Measurements from ENCODE around the gene CEP128. TPM values are rescaled to one million over a fixed set of nuclear protein-coding genes. Genes with fewer than 3 reads are reported as not detected.

Gene CEP128
- total RNA-seq, 4 donors from 2014 or later: 1.3 to 29.8 (median 11.9) TPM

DNA sequence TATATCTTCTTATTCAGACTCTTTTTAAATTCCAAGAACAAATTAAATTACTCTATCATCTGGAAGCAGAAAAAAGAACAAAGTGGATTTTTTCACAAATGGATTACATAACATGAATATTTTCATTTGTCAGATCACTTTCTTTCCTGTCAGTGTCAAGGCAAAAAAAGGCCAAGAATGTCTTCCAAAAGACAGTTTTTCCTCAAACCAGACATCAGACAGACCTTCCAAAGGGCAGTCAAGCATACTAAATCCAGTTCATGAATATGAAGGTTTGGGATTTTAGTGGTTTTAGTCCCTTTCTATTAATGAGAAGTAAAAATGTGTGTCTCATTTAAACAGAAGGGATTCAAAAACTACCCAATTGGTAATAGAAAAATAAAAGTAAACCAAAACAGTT is 336.0 kb downstream of the CEP128 start:
- intact Hi-C loops (cut with DNase I; ENCODE audit: low total_unique reads): no loop called here
- no peak overlapping the region for H3K27ac ChIP-seq
- no peak overlapping the region for H3K4me3 ChIP-seq
- no peaks in the 10 kb centered on the region for H3K9me3 ChIP-seq
- no peak for DNase-seq
- H3K4me1 ChIP-seq: no peaks in the 10 kb centered on the region
- H3K36me3 ChIP-seq: no peaks in the 10 kb centered on the region
- no peaks in the 10 kb centered on the region for H3K27me3 ChIP-seq
- TF ChIP-seq, protein P1, sequence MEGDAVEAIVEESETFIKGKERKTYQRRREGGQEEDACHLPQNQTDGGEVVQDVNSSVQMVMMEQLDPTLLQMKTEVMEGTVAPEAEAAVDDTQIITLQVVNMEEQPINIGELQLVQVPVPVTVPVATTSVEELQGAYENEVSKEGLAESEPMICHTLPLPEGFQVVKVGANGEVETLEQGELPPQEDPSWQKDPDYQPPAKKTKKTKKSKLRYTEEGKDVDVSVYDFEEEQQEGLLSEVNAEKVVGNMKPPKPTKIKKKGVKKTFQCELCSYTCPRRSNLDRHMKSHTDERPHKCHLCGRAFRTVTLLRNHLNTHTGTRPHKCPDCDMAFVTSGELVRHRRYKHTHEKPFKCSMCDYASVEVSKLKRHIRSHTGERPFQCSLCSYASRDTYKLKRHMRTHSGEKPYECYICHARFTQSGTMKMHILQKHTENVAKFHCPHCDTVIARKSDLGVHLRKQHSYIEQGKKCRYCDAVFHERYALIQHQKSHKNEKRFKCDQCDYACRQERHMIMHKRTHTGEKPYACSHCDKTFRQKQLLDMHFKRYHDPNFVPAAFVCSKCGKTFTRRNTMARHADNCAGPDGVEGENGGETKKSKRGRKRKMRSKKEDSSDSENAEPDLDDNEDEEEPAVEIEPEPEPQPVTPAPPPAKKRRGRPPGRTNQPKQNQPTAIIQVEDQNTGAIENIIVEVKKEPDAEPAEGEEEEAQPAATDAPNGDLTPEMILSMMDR (IDR thresholded peaks at IDR 0.05): no peak

DNA sequence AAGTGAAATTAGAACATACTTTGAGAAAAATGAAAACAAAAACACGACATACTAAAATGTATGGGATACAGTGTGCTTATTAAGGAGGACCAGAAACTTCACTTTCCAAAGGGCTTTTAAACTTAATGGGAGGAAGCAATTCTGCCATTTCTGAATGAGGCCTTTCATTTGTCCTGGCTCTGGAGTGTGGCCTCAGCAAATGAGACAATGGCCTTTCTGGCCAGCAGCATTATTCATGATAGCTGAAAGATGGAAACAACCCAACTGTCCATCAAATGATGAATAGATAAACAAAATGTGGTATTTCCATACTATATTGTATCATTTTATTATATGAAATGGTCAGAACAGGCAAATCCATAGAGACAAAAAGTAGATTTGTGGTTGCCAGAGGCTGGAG is 338.6 kb downstream of the CEP128 start:
- Histone ChIP-seq H3K4me1 (no peaks in the 10 kb centered on the region), H3K27ac (no peak overlapping the region), H3K36me3 (no peaks in the 10 kb centered on the region), H3K4me3 (no peak overlapping the region), H3K9me3 (no peaks in the 10 kb centered on the region), H3K27me3 (no peaks in the 10 kb centered on the region)
- no peak for DNase-seq
- TF ChIP-seq, protein P1 (IDR thresholded peaks at IDR 0.05): no peak
- no peak for TF ChIP-seq POLR2A (IDR thresholded peaks at IDR 0.05)
- intact Hi-C loops (cut with DNase I; ENCODE audit: low total_unique reads): no loop called here

DNA sequence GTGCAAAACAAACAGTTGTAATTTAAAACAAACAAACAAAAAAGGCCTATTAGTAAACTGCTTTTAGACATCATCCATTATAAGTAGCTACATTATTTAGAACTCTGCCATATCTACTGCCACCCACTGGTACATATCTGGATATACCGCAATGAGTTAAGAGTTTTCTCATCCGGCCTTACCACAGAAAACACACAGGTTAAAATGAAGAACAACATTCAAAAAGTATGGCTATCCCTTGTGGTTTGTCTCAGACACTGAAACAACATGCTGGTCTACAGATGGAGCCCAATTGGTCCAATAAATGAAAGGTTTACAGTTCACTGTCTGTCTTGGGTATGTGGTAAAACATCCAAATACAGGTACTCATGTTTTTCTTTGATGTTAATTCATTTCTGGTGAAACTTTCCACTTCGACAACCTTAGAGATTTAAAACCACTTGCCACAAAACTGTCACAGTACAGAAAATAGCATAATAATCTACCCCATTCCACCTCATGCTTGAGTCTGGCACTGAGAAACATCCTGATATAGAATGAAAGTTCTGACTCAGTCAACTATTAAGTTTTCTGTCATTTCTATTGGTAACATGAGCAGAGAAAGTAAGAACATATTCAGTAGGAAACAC is 354.3 kb downstream of the CEP128 start:
- H3K27me3 ChIP-seq: no peaks in the 10 kb centered on the region
- intact Hi-C loops (cut with DNase I; ENCODE audit: low total_unique reads): no loop called here
- DNase-seq: no peak
- H3K9me3 ChIP-seq: peaks cover 0 to 3% of the 10 kb centered on the region in 2 donors
- no peaks in the 10 kb centered on the region for H3K36me3 ChIP-seq
- no peak overlapping the region for H3K4me3 ChIP-seq
- no peak overlapping the region for H3K27ac ChIP-seq
- TF ChIP-seq POLR2A (IDR thresholded peaks at IDR 0.05): no peak
- TF ChIP-seq, protein P1 (IDR thresholded peaks at IDR 0.05): no peak
- no peaks in the 10 kb centered on the region for H3K4me1 ChIP-seq

DNA sequence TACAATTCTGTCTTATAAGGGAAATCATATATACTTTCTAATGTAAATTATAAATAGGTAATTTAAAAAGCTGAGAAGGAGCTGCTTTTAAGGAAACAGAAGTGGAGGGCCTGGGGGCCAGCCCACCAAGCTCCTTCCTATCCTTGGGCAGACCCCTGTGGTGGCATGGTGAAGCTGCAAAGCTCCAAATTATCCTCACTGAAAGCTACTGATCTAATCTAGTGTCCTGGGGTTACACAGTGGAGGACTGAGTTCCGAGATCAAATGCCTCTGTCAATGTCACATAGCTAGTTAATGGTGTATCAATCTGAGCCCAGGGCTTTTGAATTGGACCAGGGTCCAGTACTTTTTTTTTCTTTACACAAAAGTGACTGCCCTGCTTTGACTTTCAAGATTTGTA is 355.4 kb downstream of the CEP128 start:
- intact Hi-C loops (cut with DNase I; ENCODE audit: low total_unique reads): no loop called here
- Histone ChIP-seq H3K27me3 (no peaks in the 10 kb centered on the region), H3K4me3 (no peak overlapping the region), H3K4me1 (no peaks in the 10 kb centered on the region), H3K9me3 (peaks cover 0 to 3% of the 10 kb centered on the region in 2 donors), H3K36me3 (no peaks in the 10 kb centered on the region), H3K27ac (no peak overlapping the region)
- no peak for DNase-seq
- TF ChIP-seq POLR2A (IDR thresholded peaks at IDR 0.05): no peak
- TF ChIP-seq, protein P1 (IDR thresholded peaks at IDR 0.05): no peak

DNA sequence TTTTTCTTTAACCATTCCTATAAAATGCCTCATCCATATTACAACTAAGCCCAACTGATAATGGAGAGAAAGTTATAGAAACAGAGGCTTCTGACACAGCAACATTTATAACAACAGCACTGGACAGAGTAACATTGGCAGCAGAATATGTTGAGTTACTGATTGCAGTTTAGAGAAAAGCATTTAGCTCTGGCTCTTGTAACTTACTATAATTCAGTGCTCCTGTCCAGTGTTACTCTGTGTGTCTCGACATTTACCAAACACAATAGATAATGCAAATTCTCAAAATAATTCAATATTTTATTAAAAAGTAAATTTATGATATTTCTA is 356.1 kb downstream of the CEP128 start:
- TF ChIP-seq POLR2A (IDR thresholded peaks at IDR 0.05): no peak
- TF ChIP-seq, protein P1 (IDR thresholded peaks at IDR 0.05): no peak
- DNase-seq: no peak

More for the DNA sequence above, 356.1 kb downstream of the CEP128 start:
- H3K4me1 ChIP-seq: no peaks in the 10 kb centered on the region
- no peaks in the 10 kb centered on the region for H3K27me3 ChIP-seq
- no peaks in the 10 kb centered on the region for H3K36me3 ChIP-seq
- no peak overlapping the region for H3K4me3 ChIP-seq
- no peak overlapping the region for H3K27ac ChIP-seq
- H3K9me3 ChIP-seq: peaks cover 0 to 1% of the 10 kb centered on the region in 2 donors
- intact Hi-C loops (cut with DNase I; ENCODE audit: low total_unique reads): no loop called here

Data from uterus (tissue), 4 donors.